Ovary (tissue), 3 donors: ENCODE results near the gene ARL17A.
"Not testable (repeated sequence)": the region's sequence is repeated elsewhere in the genome, so short reads cannot be mapped to it uniquely, and the experiment has no call there.

Source experiments
- CTCF ChIP-seq, 3 donors: fragments of 450-650 bp in 2 of 3; fragments of 200-600 bp in 1 of 3; IDR thresholded peaks; one replicate each; pipeline versions ENCODE4 v1.5.1 to v1.8.0; 2016 to 2022; ENCODE audit warnings: antibody characterized with exemption in 3 of 3, mild to moderate bottlenecking in 1 of 3
- EP300 ChIP-seq: sonication (generic); formaldehyde crosslinking; IDR thresholded peaks from one replicate; pipeline ENCODE4 v1.6.1; 2017; ENCODE audit warnings: antibody characterized with exemption
- donor health status: DM: no; HTN: no; CAD: no.

- not testable (repeated sequence) for TF ChIP-seq EP300; CTCF (IDR thresholded peaks at IDR 0.05)
These were observed 23.6 kb upstream of the ARL17A start for GRCh38 chr17:46603125-46603524.
